HG03521 (cell line): ENCODE data around the gene SIM1.

Experiments used
- ATAC-seq: cut with Tn5 transposase; IDR thresholded peaks from one replicate; pipeline ENCODE4 v1.9.1; 2021; ENCODE audit warnings: mild to moderate bottlenecking, moderate library complexity; ENCODE audit not compliant: unreplicated experiment

The SIM1 gene

GRCh38 chr6:100464903-100465700 is at the start of gene SIM1:
Gene SIM1, minus strand, starts transcription at chr6:100464921. Its CDS starts 1,453 bp downstream, at chr6:100463468.
- peak; percentile 86 for ATAC-seq

- ATAC-seq: no peak
These were observed 47.6 kb upstream of the SIM1 start for GRCh38 chr6:100512203-100512862.

- no peak for ATAC-seq
These were observed 44.4 kb upstream of the SIM1 start for GRCh38 chr6:100509101-100509500.

GRCh38 chr6:100506651-100507050 is 41.9 kb upstream of the SIM1 start:
- ATAC-seq: no peak

- ATAC-seq: no peak
These were observed 40.3 kb upstream of the SIM1 start for GRCh38 chr6:100504786-100505737.

- no peak for ATAC-seq
These were observed 38.5 kb upstream of the SIM1 start for GRCh38 chr6:100503043-100503705.

- ATAC-seq: no peak
These were observed 28.6 kb upstream of the SIM1 start for GRCh38 chr6:100493206-100493888.

GRCh38 chr6:100491952-100492670 is 27.4 kb upstream of the SIM1 start:
- no peak for ATAC-seq

GRCh38 chr6:100490065-100490464 is 25.3 kb upstream of the SIM1 start:
- ATAC-seq: no peak

- no peak for ATAC-seq
These were observed 23.5 kb upstream of the SIM1 start for GRCh38 chr6:100488244-100488643.

- no peak for ATAC-seq
These were observed 22.9 kb upstream of the SIM1 start for GRCh38 chr6:100487638-100488037.

- no peak for ATAC-seq
These were observed 20.5 kb upstream of the SIM1 start for GRCh38 chr6:100485268-100485667.

- no peak for ATAC-seq
These were observed 19.8 kb upstream of the SIM1 start for GRCh38 chr6:100484474-100484873.

- ATAC-seq: no peak
These were observed 18.0 kb upstream of the SIM1 start for GRCh38 chr6:100482698-100483097.

GRCh38 chr6:100479179-100480035 is 14.7 kb upstream of the SIM1 start:
- ATAC-seq: peak; percentile 42

GRCh38 chr6:100475554-100476320 is 11.0 kb upstream of the SIM1 start:
- ATAC-seq: peak; percentile 58

- ATAC-seq: no peak
These were observed 8.5 kb upstream of the SIM1 start for GRCh38 chr6:100473182-100473581.

GRCh38 chr6:100472674-100473073 is 8.0 kb upstream of the SIM1 start:
- peak; percentile 83 for ATAC-seq
